Right lung (tissue), 5 donors: ENCODE results near the gene GSTM2. TPM values are rescaled to one million over a fixed set of nuclear protein-coding genes. Genes with fewer than 3 reads are reported as not detected.
"Not testable (repeated sequence)": the region's sequence is repeated elsewhere in the genome, so short reads cannot be mapped to it uniquely, and the experiment has no call there.

Experiments used
- DNase-seq, 2 donors: peaks; one replicate each; pipeline ENCODE4 v3.0.0-alpha.2; 2013
- polyA plus RNA-seq, 5 donors: library from polyadenylated mRNA; unstranded; fragments of 120-200 nt; gene quantifications; one replicate each; pipeline versions ENCODE4 v1.2.1 to v1.2.3, GENCODE V29; 2013; ENCODE audit warnings: inconsistent platforms in 1 of 5, low replicate concordance in 1 of 5; ENCODE audit not compliant: insufficient read length in 5 of 5, insufficient read depth in 1 of 5

Gene GSTM2
- polyA plus RNA-seq, 5 donors, result 211 to 275 (median 236) TPM

GRCh38 chr1:109643385-109644230, 24.2 kb upstream of the GSTM2 start:
- DNase-seq, result peak; percentile 55 to 63

GRCh38 chr1:109644670-109645069, 23.2 kb upstream of the GSTM2 start:
- DNase-seq, result no peak

GRCh38 chr1:109649491-109649914, 18.4 kb upstream of the GSTM2 start:
- no peak for DNase-seq

GRCh38 chr1:109650609-109651008, 17.2 kb upstream of the GSTM2 start:
- no peak for DNase-seq

- no peak for DNase-seq
Observed at GRCh38 chr1:109652402-109652801, 15.5 kb upstream of the GSTM2 start.

GRCh38 chr1:109653306-109653705, 14.6 kb upstream of the GSTM2 start:
- DNase-seq, result no peak

- no peak for DNase-seq
Observed at GRCh38 chr1:109654519-109654918, 13.3 kb upstream of the GSTM2 start.

- peak; percentile 75 to 83 for DNase-seq
Observed at GRCh38 chr1:109655615-109656519, 12.0 kb upstream of the GSTM2 start, which contains the start of gene GSTM4. Gene GSTM4 (plus strand): TSS chr1:109656099. CDS start chr1:109656390, 291 bp downstream.

- DNase-seq, result no peak
Observed at GRCh38 chr1:109657395-109657794, 10.5 kb upstream of the GSTM2 start.

GRCh38 chr1:109657970-109658369, 9.9 kb upstream of the GSTM2 start:
- DNase-seq, result no peak

GRCh38 chr1:109658533-109659042, 9.3 kb upstream of the GSTM2 start:
- DNase-seq, result no peak

- no peak for DNase-seq
Observed at GRCh38 chr1:109659145-109659544, 8.7 kb upstream of the GSTM2 start.

GRCh38 chr1:109659997-109660690, 7.7 kb upstream of the GSTM2 start:
- no peak for DNase-seq

- not testable (repeated sequence) for DNase-seq
Observed at GRCh38 chr1:109660691-109661026, 7.2 kb upstream of the GSTM2 start.

- no peak for DNase-seq
Observed at GRCh38 chr1:109661391-109661790, 6.5 kb upstream of the GSTM2 start.

GRCh38 chr1:109664671-109665070, 3.2 kb upstream of the GSTM2 start:
- no peak for DNase-seq

- no peak for DNase-seq
Observed at GRCh38 chr1:109668123-109668775, 392 bp downstream of the GSTM2 start.

- no peak for DNase-seq
Observed at GRCh38 chr1:109669246-109669948, 1.5 kb downstream of the GSTM2 start.

GRCh38 chr1:109669949-109670302, 2.1 kb downstream of the GSTM2 start:
- not testable (repeated sequence) for DNase-seq

- DNase-seq, result no peak
Observed at GRCh38 chr1:109671067-109671466, 3.2 kb downstream of the GSTM2 start.

GRCh38 chr1:109673861-109674260, 6.0 kb downstream of the GSTM2 start:
- not testable (repeated sequence) for DNase-seq
